ENCODE results near the gene ISL2. TPM values are rescaled to one million over a fixed set of nuclear protein-coding genes. Genes with fewer than 3 reads are reported as not detected.

ISL2 gene
- total and polyA plus RNA-seq, 2 of the 13 experiments (the other 11 are each of a cell fraction or from before 2014, with no cell fraction given), result 4.3 to 5.1 TPM

GRCh38 chr15:76345880-76346668 lies 9.5 kb downstream of the ISL2 start (continued):
- TF ChIP-seq, protein P1, sequence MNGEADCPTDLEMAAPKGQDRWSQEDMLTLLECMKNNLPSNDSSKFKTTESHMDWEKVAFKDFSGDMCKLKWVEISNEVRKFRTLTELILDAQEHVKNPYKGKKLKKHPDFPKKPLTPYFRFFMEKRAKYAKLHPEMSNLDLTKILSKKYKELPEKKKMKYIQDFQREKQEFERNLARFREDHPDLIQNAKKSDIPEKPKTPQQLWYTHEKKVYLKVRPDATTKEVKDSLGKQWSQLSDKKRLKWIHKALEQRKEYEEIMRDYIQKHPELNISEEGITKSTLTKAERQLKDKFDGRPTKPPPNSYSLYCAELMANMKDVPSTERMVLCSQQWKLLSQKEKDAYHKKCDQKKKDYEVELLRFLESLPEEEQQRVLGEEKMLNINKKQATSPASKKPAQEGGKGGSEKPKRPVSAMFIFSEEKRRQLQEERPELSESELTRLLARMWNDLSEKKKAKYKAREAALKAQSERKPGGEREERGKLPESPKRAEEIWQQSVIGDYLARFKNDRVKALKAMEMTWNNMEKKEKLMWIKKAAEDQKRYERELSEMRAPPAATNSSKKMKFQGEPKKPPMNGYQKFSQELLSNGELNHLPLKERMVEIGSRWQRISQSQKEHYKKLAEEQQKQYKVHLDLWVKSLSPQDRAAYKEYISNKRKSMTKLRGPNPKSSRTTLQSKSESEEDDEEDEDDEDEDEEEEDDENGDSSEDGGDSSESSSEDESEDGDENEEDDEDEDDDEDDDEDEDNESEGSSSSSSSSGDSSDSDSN (CRISPR knock-in tag; IDR thresholded peaks at IDR 0.05), result peak; percentile 84
- no peak for TF ChIP-seq PAWR (CRISPR knock-in tag; IDR thresholded peaks at IDR 0.05; ENCODE audit: borderline replicate concordance)
- TF ChIP-seq ZNF687 (CRISPR knock-in tag; IDR thresholded peaks at IDR 0.05), result peak; percentile 88
- TF ChIP-seq ZNF605 (CRISPR knock-in tag; IDR thresholded peaks at IDR 0.05), result peak; percentile 48
- TF ChIP-seq ZEB1 (IDR thresholded peaks at IDR 0.05; ENCODE audit: insufficient replicate concordance, low read depth), result no peak
- TF ChIP-seq SPEN (CRISPR knock-in tag; IDR thresholded peaks at IDR 0.05; ENCODE audit: low read depth), result 0 out of 2 replicates have a peak, but pooled peaks have one; percentile 16
- peak; percentile 23; the same call in 1 of the 2 replicates for TF ChIP-seq PATZ1 (CRISPR knock-in tag; IDR thresholded peaks at IDR 0.05)
- no peak for TF ChIP-seq KAT2B (IDR thresholded peaks at IDR 0.05; ENCODE audit: borderline replicate concordance, low read depth, low read length)
- TF ChIP-seq, protein P2, sequence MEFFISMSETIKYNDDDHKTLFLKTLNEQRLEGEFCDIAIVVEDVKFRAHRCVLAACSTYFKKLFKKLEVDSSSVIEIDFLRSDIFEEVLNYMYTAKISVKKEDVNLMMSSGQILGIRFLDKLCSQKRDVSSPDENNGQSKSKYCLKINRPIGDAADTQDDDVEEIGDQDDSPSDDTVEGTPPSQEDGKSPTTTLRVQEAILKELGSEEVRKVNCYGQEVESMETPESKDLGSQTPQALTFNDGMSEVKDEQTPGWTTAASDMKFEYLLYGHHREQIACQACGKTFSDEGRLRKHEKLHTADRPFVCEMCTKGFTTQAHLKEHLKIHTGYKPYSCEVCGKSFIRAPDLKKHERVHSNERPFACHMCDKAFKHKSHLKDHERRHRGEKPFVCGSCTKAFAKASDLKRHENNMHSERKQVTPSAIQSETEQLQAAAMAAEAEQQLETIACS (CRISPR knock-in tag; IDR thresholded peaks at IDR 0.05), result 0 out of 2 replicates have a peak, but pooled peaks have one; percentile 24
- TF ChIP-seq HOXA5 (CRISPR knock-in tag; IDR thresholded peaks at IDR 0.05), result 0 out of 2 replicates have a peak, but pooled peaks have one; percentile 36
- TF ChIP-seq BRF2 (CRISPR knock-in tag; IDR thresholded peaks at IDR 0.05), result 0 out of 2 replicates have a peak, but pooled peaks have one; percentile 13
- TF ChIP-seq ZBTB42 (CRISPR knock-in tag; IDR thresholded peaks at IDR 0.05), result no peak
- no peak; the same call in 1 of the 2 replicates for TF ChIP-seq ATF7-NPFF (CRISPR knock-in tag; IDR thresholded peaks at IDR 0.05; ENCODE audit: low read depth)
- TF ChIP-seq RNF219 (CRISPR knock-in tag; IDR thresholded peaks at IDR 0.05), result no peak
